ENCODE results near the gene PRDX6.

DNA sequence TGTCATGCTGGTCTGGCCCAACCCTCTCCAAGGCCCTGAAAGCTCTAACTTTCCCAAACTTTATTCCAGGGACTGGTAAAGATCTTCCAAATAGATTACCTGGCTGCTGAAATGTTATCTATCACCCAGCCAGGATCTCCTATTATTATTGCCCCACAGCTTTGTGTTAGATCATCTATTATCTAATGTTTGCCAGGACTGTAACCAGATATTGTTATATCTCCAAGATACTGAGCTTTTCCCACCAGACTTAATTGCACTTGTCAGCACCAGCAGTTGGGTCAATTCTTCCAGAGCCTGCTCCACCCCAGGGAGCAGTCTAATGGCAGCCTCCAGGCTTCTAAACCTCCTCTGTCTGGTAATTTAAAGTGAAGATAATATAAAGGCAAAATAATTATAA, 59.1 kb downstream of the PRDX6 start:
- TF ChIP-seq, protein P1, sequence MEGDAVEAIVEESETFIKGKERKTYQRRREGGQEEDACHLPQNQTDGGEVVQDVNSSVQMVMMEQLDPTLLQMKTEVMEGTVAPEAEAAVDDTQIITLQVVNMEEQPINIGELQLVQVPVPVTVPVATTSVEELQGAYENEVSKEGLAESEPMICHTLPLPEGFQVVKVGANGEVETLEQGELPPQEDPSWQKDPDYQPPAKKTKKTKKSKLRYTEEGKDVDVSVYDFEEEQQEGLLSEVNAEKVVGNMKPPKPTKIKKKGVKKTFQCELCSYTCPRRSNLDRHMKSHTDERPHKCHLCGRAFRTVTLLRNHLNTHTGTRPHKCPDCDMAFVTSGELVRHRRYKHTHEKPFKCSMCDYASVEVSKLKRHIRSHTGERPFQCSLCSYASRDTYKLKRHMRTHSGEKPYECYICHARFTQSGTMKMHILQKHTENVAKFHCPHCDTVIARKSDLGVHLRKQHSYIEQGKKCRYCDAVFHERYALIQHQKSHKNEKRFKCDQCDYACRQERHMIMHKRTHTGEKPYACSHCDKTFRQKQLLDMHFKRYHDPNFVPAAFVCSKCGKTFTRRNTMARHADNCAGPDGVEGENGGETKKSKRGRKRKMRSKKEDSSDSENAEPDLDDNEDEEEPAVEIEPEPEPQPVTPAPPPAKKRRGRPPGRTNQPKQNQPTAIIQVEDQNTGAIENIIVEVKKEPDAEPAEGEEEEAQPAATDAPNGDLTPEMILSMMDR (IDR thresholded peaks at IDR 0.05), result no peak
- no peak for TF ChIP-seq EZH2 (IDR thresholded peaks at IDR 0.05; ENCODE audit: borderline replicate concordance, insufficient read depth, low read depth, low read length, poor library complexity, severe bottlenecking)
